Measurements from ENCODE around the gene MYL5.

MYL5 gene

DNA sequence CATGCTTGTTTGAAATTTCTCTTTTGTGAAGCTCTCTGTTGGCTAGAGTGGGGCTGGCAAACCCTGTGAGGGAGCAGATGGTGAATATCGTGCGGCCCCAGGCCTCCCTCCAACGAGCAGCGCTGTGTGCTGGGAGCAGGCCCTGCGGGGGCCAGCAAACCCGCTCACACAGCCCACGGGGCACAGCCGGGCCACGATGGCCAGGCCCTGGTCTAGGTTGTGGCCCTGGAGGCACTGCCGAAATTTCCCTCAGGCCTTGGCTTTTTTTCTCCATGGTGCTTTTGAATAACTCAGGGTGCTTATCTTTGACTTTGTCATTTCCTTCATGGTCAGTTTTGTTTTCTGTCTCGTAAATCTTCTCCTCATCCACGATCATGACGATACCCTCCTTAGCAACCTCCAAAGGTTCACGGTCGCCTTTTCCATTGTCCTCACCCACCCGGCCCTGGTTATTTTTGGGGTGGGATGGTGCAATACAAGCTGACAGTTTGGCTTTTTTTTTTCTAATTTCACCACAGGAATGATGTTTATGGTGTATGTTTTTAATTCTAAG lies 52.0 kb downstream of the MYL5 start:
- TF ChIP-seq, protein P1, sequence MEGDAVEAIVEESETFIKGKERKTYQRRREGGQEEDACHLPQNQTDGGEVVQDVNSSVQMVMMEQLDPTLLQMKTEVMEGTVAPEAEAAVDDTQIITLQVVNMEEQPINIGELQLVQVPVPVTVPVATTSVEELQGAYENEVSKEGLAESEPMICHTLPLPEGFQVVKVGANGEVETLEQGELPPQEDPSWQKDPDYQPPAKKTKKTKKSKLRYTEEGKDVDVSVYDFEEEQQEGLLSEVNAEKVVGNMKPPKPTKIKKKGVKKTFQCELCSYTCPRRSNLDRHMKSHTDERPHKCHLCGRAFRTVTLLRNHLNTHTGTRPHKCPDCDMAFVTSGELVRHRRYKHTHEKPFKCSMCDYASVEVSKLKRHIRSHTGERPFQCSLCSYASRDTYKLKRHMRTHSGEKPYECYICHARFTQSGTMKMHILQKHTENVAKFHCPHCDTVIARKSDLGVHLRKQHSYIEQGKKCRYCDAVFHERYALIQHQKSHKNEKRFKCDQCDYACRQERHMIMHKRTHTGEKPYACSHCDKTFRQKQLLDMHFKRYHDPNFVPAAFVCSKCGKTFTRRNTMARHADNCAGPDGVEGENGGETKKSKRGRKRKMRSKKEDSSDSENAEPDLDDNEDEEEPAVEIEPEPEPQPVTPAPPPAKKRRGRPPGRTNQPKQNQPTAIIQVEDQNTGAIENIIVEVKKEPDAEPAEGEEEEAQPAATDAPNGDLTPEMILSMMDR (IDR thresholded peaks at IDR 0.05; ENCODE audit: borderline replicate concordance, extremely low read depth, low read length, poor library complexity, severe bottlenecking) = no peak
- no peak for TF ChIP-seq EZH2 (IDR thresholded peaks at IDR 0.05; ENCODE audit: borderline replicate concordance, low read depth, low read length, severe bottlenecking)
- no peak; the same call in 2 of the 3 replicates for ATAC-seq (ENCODE audit: insufficient read depth, low read depth)
- H4K20me1 ChIP-seq (ENCODE audit: insufficient read depth, low read length) = peaks cover 83% of the 10 kb centered on the region
- no peak overlapping the region for H2AFZ ChIP-seq (ENCODE audit: low read depth, low read length)
- H3K4me3 ChIP-seq (ENCODE audit: low read depth in 1 of 2, low read length in 2 of 2) = no peak overlapping the region
- H3K27me3 ChIP-seq (ENCODE audit: insufficient read depth, low read length, poor library complexity) = no peaks in the 10 kb centered on the region
- no peak overlapping the region for H3K27ac ChIP-seq (ENCODE audit: low read length)
- H3K4me2 ChIP-seq (ENCODE audit: insufficient read depth, low read length) = no peak overlapping the region
- no peak overlapping the region for H3K9ac ChIP-seq (ENCODE audit: low read depth, low read length)
- no peaks in the 10 kb centered on the region for H3K9me3 ChIP-seq (ENCODE audit: insufficient read depth, low read length, severe bottlenecking)
- H3K36me3 ChIP-seq (ENCODE audit: insufficient read depth, low read length) = peaks cover 46% of the 10 kb centered on the region
- no peaks in the 10 kb centered on the region for H3K4me1 ChIP-seq (ENCODE audit: insufficient read depth, low read length)
- DNase-seq = no peak
- H3K79me2 ChIP-seq (ENCODE audit: insufficient read depth, low read length) = peaks cover 81% of the 10 kb centered on the region

DNA sequence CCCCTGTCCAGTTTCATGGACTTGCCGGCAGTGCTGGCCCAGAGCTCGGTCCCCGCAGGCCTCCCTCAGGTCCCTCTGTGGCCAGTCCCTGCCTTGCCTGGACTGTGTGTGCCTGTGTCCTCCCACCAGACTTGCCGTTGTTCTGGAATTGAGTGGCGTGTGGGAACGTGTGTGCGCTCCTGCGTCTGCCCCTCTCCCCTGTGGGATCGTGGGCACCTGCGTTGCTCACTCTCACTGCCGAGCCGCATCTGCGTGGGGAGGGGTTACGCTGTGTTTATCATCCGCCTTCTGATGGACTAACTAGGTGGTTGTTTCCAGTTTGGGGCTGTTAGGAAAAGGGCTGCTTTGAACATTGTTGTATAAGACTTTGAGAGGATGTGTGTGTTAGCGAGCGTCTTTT lies 52.5 kb downstream of the MYL5 start:
- Histone ChIP-seq H4K20me1 (ENCODE audit: insufficient read depth, low read length) (peaks cover 78% of the 10 kb centered on the region), H3K27me3 (ENCODE audit: insufficient read depth, low read length, poor library complexity) (no peaks in the 10 kb centered on the region), H3K4me2 (ENCODE audit: insufficient read depth, low read length) (no peak overlapping the region), H2AFZ (ENCODE audit: low read depth, low read length) (no peak overlapping the region), H3K9me3 (ENCODE audit: insufficient read depth, low read length, severe bottlenecking) (no peaks in the 10 kb centered on the region), H3K4me1 (ENCODE audit: insufficient read depth, low read length) (no peaks in the 10 kb centered on the region), H3K9ac (ENCODE audit: low read depth, low read length) (no peak overlapping the region), H3K4me3 (ENCODE audit: low read depth in 1 of 2, low read length in 2 of 2) (no peak overlapping the region), H3K79me2 (ENCODE audit: insufficient read depth, low read length) (peaks cover 76% of the 10 kb centered on the region), H3K27ac (ENCODE audit: low read length) (no peak overlapping the region), H3K36me3 (ENCODE audit: insufficient read depth, low read length) (peaks cover 44% of the 10 kb centered on the region)
- no peak for ATAC-seq (ENCODE audit: insufficient read depth, low read depth)
- DNase-seq = no peak
- TF ChIP-seq, protein P1 (IDR thresholded peaks at IDR 0.05; ENCODE audit: borderline replicate concordance, extremely low read depth, low read length, poor library complexity, severe bottlenecking) = no peak
- TF ChIP-seq EZH2 (IDR thresholded peaks at IDR 0.05; ENCODE audit: borderline replicate concordance, low read depth, low read length, severe bottlenecking) = no peak

DNA sequence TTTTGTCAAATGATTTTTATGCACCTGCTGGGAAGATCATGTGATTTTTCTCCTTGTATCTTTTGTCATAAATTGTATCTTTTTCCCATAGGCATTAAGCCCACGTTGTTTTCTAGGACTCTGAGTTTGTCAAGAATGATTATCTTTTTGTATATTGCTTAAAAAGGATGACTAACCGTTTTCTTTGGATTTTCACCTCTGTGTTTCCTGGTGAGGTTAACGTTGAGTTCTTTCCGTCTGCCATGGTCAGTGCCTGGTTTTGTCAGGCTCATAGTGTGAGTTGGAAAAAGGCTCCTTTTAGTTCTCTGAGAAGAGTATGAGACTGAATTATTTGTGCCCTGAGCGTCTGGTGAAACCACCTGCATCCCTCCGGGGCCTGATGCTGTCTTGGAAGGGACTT lies 53.2 kb downstream of the MYL5 start:
- no peaks in the 10 kb centered on the region for H3K9me3 ChIP-seq (ENCODE audit: insufficient read depth, low read length, severe bottlenecking)
- no peak for ATAC-seq (ENCODE audit: insufficient read depth, low read depth)
- H3K4me3 ChIP-seq (ENCODE audit: low read depth in 1 of 2, low read length in 2 of 2) = no peak overlapping the region
- H3K9ac ChIP-seq (ENCODE audit: low read depth, low read length) = no peak overlapping the region
- peaks cover 78% of the 10 kb centered on the region for H4K20me1 ChIP-seq (ENCODE audit: insufficient read depth, low read length)
- peaks cover 42% of the 10 kb centered on the region for H3K36me3 ChIP-seq (ENCODE audit: insufficient read depth, low read length)
- no peak for DNase-seq
- no peak overlapping the region for H3K27ac ChIP-seq (ENCODE audit: low read length)
- no peaks in the 10 kb centered on the region for H3K27me3 ChIP-seq (ENCODE audit: insufficient read depth, low read length, poor library complexity)
- H3K4me2 ChIP-seq (ENCODE audit: insufficient read depth, low read length) = no peak overlapping the region
- TF ChIP-seq, protein P1 (IDR thresholded peaks at IDR 0.05; ENCODE audit: borderline replicate concordance, extremely low read depth, low read length, poor library complexity, severe bottlenecking) = no peak
- no peak for TF ChIP-seq EZH2 (IDR thresholded peaks at IDR 0.05; ENCODE audit: borderline replicate concordance, low read depth, low read length, severe bottlenecking)
- H2AFZ ChIP-seq (ENCODE audit: low read depth, low read length) = no peak overlapping the region
- no peaks in the 10 kb centered on the region for H3K4me1 ChIP-seq (ENCODE audit: insufficient read depth, low read length)
- peaks cover 70% of the 10 kb centered on the region for H3K79me2 ChIP-seq (ENCODE audit: insufficient read depth, low read length)
